OCI-LY7 (cell line): Measurements from ENCODE around the gene MAPK14. TPM values are rescaled to one million over a fixed set of nuclear protein-coding genes. Genes with fewer than 3 reads are reported as not detected.

Experiments used
- BruUV-seq: library from RNA; stranded (reverse); fragments of 400-500 nt; replicated peaks from 2 replicates; lab custom pipeline; 2021; lab: Mats Ljungman, UMichigan
- CTCF ChIA-PET: fragments of 300-600 bp; sonication (Branson Sonifier 250); formaldehyde crosslinking; loops from one replicate; lab custom pipeline; 2022; ENCODE audit warnings: antibody characterized with exemption; ENCODE audit not compliant: unreplicated experiment; lab: Charles Lee
- POLR2A ChIA-PET: fragments of 300-600 bp; sonication (Branson Sonifier 250); formaldehyde crosslinking; loops from one replicate; lab custom pipeline; 2022; ENCODE audit warnings: antibody characterized with exemption; lab: Charles Lee
- DNase-seq: peaks from one replicate; pipeline ENCODE4 v3.0.0-alpha.2; 2015; ENCODE audit warnings: low spot score
- H2AFZ ChIP-seq: fragments of 200-600 bp; sonication (generic), shearing (Covaris generic); 2 replicates; pipeline ENCODE4 v1.6.1; 2014; ENCODE audit warnings: mild to moderate bottlenecking, antibody characterized with exemption, low read length, moderate library complexity
- H3K27ac ChIP-seq: fragments of 200-600 bp; sonication (generic); 2 replicates; pipeline ENCODE4 v1.5.1; 2014; ENCODE audit warnings: mixed run types, low read depth, mild to moderate bottlenecking, moderate library complexity, low read length, inconsistent platforms; ENCODE audit not compliant: poor library complexity, severe bottlenecking
- H3K36me3 ChIP-seq: fragments of 200-600 bp; sonication (generic); 2 replicates; pipeline ENCODE4 v1.6.1; 2014; ENCODE audit warnings: mild to moderate bottlenecking, antibody characterized with exemption, low read length, moderate library complexity, mixed read lengths; ENCODE audit not compliant: insufficient read depth
- H3K4me1 ChIP-seq: fragments of 200-600 bp; sonication (generic); 2 replicates; pipeline ENCODE4 v1.5.1; 2014; ENCODE audit warnings: mild to moderate bottlenecking, low read length; ENCODE audit not compliant: insufficient read depth, poor library complexity, severe bottlenecking
- H3K4me2 ChIP-seq: fragments of 200-600 bp; sonication (generic); 2 replicates; pipeline ENCODE4 v1.6.1; 2014; ENCODE audit warnings: mild to moderate bottlenecking, low read length
- H3K4me3 ChIP-seq: fragments of 200-600 bp; sonication (generic); 2 replicates; pipeline ENCODE4 v1.5.1; 2014; ENCODE audit warnings: mild to moderate bottlenecking, low read depth, low read length; ENCODE audit not compliant: poor library complexity, severe bottlenecking
- H3K79me2 ChIP-seq: fragments of 200-600 bp; sonication (generic); 2 replicates; pipeline ENCODE4 v1.6.1; 2016; ENCODE audit warnings: low read depth, mild to moderate bottlenecking, low read length, moderate library complexity, mixed read lengths; ENCODE audit not compliant: insufficient read depth
- H3K9me2 ChIP-seq: fragments of 200-600 bp; sonication (generic); 2 replicates; pipeline ENCODE4 v1.6.1; 2016; ENCODE audit warnings: mild to moderate bottlenecking, low read length, mixed read lengths; ENCODE audit not compliant: insufficient read depth
- H3K9me3 ChIP-seq: fragments of 200-600 bp; sonication (generic); 2 replicates; pipeline ENCODE4 v1.6.1; 2014; ENCODE audit warnings: mild to moderate bottlenecking, mixed run types, low read length, mixed read lengths
- H4K20me1 ChIP-seq: fragments of 200-600 bp; sonication (generic); 2 replicates; pipeline ENCODE4 v1.6.1; 2014; ENCODE audit warnings: mild to moderate bottlenecking, antibody characterized with exemption, low read length, moderate library complexity, mixed read lengths; ENCODE audit not compliant: insufficient read depth
- CTCF ChIP-seq: fragments of 200-600 bp; sonication (generic); conservative IDR thresholded peaks from 2 replicates; pipeline ENCODE4 v1.5.1; 2014; ENCODE audit warnings: mild to moderate bottlenecking, antibody characterized with exemption, low read length, moderate library complexity, mixed read lengths
- EZH2phosphoT487 ChIP-seq: fragments of 200-600 bp; sonication (generic); IDR thresholded peaks from 2 replicates; pipeline ENCODE4 v1.6.1; 2018; ENCODE audit warnings: low read depth, borderline replicate concordance, mild to moderate bottlenecking, mixed run types, antibody characterized with exemption, low read length, moderate library complexity, mixed read lengths
- intact Hi-C: fragments of 100-400 bp; cut with micrococcal nuclease; formaldehyde crosslinking; loops from one replicate; pipeline ENCODE4 v1.10.0; 2022; ENCODE audit not compliant: unreplicated experiment
- total RNA-seq, 2 experiments: library from RNA; depleted of rRNA in 1 of 2; stranded (reverse); fragments of >200 nt in 1 of 2; shearing (Covaris generic) in 1 of 2; gene quantifications; 2 replicates each; pipeline ENCODE4 v1.2.3, GENCODE V29; 2014 to 2022

Gene MAPK14
- total RNA-seq, 2 experiments from 2014 or later = 38.7 to 43.1 TPM

GRCh38 chr6:36139431-36139830 is 111.8 kb downstream of the MAPK14 start:
- POLR2A ChIA-PET = no interaction called here
- intact Hi-C loops = no loop called here
- no peaks in the 10 kb centered on the region for H3K79me2 ChIP-seq
- H3K4me1 ChIP-seq = peaks cover 29% of the 10 kb centered on the region
- no peaks in the 10 kb centered on the region for H3K9me3 ChIP-seq
- no peak overlapping the region for H3K27ac ChIP-seq
- no peak overlapping the region for H2AFZ ChIP-seq
- peak; percentile 63 for TF ChIP-seq CTCF
- no peak for TF ChIP-seq EZH2phosphoT487
- no peaks in the 10 kb centered on the region for H4K20me1 ChIP-seq
- CTCF ChIA-PET = no interaction called here
- no peaks in the 10 kb centered on the region for H3K9me2 ChIP-seq
- no peak overlapping the region for H3K4me3 ChIP-seq
- 0 out of 2 replicates have a peak overlapping the region, but pooled peaks have one; percentile 23 for H3K4me2 ChIP-seq
- no peaks in the 10 kb centered on the region for H3K36me3 ChIP-seq
- BruUV-seq = no TSS peak
- no peak for DNase-seq

GRCh38 chr6:36139991-36140710 is 112.5 kb downstream of the MAPK14 start:
- DNase-seq = peak; percentile 34
- Histone ChIP-seq H3K4me2 (peak overlapping the region; percentile 23; the same call in 1 of the 2 replicates), H4K20me1 (no peaks in the 10 kb centered on the region), H3K9me3 (no peaks in the 10 kb centered on the region), H3K4me3 (no peak overlapping the region), H3K27ac (no peak overlapping the region), H3K79me2 (no peaks in the 10 kb centered on the region), H3K4me1 (peaks cover 29% of the 10 kb centered on the region), H3K36me3 (no peaks in the 10 kb centered on the region), H3K9me2 (no peaks in the 10 kb centered on the region), H2AFZ (no peak overlapping the region)
- TF ChIP-seq EZH2phosphoT487 = no peak
- no peak for TF ChIP-seq CTCF
- intact Hi-C loops = no loop called here
- CTCF ChIA-PET = no interaction called here
- POLR2A ChIA-PET = interaction anchor here (0.7 to 0.9 kb wide), 2 partner anchors 10 to 39 kb away, joined by 3 read pairs; no protein-coding TSS in a partner anchor
- no TSS peak for BruUV-seq

- Histone ChIP-seq H2AFZ (no peak overlapping the region), H3K4me3 (no peak overlapping the region), H3K4me1 (peaks cover 24% of the 10 kb centered on the region), H3K4me2 (no peak overlapping the region), H3K9me2 (no peaks in the 10 kb centered on the region), H3K36me3 (no peaks in the 10 kb centered on the region), H3K79me2 (no peaks in the 10 kb centered on the region), H3K27ac (no peak overlapping the region), H3K9me3 (no peaks in the 10 kb centered on the region), H4K20me1 (no peaks in the 10 kb centered on the region)
- DNase-seq = no peak
- no TSS peak for BruUV-seq
- POLR2A ChIA-PET = no interaction called here
- intact Hi-C loops = no loop called here
- CTCF ChIA-PET = no interaction called here
- no peak for TF ChIP-seq EZH2phosphoT487
- TF ChIP-seq CTCF = no peak
Observed at GRCh38 chr6:36141091-36141490, 113.5 kb downstream of the MAPK14 start.
